NCI-H345 treated with DMSO at 0.1 percent for 48 hours (cell line): ENCODE results near the gene TMA7.
"Not testable (repeated sequence)": the region's sequence is repeated elsewhere in the genome, so short reads cannot be mapped to it uniquely, and the experiment has no call there.

Experiments used
- DNase-seq: peaks from one replicate; lab custom pipeline; 2025; ENCODE audit not compliant: unreplicated experiment; lab: John Stamatoyannopoulos, UW

Gene TMA7

GRCh38 chr3:48435774-48436476 lies 4.1 kb upstream of the TMA7 start:
- peak; percentile 60 for DNase-seq

- DNase-seq, result no peak
Observed at GRCh38 chr3:48436477-48436787, 3.6 kb upstream of the TMA7 start.

DNA sequence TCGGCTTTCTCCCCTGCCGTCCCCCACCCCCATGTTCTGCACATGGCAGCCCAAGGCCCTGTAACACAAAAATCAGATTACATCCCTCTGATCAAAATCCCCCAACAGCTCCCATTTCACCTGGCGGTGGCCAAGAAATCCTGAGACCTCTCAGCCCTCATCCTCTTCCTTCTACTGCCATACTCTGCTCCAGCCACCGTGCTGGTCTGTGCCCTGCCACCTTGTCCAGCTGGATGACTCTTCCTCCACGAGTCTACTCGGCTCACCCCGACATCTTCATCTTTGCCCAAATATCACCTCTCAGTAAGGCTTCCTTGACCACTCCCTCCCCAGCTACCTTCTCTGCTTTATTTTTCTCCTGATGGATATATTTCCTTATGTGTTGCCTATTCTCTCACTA lies 3.2 kb upstream of the TMA7 start:
- DNase-seq, result no peak

- no peak for DNase-seq
Observed at GRCh38 chr3:48437812-48438211, 2.2 kb upstream of the TMA7 start.

DNA sequence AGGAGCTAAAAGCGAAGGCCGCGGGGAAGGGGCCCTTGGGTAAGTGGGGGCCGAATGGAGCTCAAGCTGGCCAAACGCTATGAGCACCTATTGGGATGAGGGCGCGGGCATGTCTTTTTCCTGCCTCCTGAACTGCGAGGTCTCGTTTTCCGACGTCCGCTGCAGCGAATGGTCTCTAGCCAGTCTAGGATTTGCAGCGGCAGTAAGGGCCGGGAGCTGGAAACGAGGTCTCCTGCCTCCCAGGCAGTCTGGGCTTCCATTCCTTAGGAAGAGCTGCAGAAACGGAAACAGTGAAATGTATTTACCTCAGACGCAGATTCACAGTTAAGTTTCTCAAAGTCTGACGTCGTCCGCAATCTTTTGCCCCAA lies 517 bp downstream of the TMA7 start:
- DNase-seq, result no peak

- DNase-seq, result no peak
Observed at GRCh38 chr3:48441940-48442339, 1.9 kb downstream of the TMA7 start.

GRCh38 chr3:48445277-48445882 lies 5.3 kb downstream of the TMA7 start:
- no peak for DNase-seq

DNA sequence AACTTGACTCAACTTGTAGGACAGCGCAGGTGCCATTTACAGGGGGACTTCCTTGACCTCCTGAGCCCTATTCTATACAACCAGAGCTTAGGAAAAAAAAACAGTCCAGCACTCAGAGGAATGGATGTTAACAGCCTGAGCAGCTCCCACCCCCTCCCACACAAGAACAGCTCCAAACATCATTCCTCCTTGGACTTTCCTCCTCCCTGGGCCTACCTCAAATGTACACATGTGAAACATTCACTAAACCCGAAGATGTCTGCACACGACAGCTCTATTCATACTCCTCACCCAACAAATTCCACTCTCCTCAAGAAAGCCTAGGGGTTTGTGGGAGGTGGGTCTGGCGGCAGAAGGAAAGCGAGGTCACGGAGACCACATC lies 6.0 kb downstream of the TMA7 start:
- DNase-seq, result no peak

DNA sequence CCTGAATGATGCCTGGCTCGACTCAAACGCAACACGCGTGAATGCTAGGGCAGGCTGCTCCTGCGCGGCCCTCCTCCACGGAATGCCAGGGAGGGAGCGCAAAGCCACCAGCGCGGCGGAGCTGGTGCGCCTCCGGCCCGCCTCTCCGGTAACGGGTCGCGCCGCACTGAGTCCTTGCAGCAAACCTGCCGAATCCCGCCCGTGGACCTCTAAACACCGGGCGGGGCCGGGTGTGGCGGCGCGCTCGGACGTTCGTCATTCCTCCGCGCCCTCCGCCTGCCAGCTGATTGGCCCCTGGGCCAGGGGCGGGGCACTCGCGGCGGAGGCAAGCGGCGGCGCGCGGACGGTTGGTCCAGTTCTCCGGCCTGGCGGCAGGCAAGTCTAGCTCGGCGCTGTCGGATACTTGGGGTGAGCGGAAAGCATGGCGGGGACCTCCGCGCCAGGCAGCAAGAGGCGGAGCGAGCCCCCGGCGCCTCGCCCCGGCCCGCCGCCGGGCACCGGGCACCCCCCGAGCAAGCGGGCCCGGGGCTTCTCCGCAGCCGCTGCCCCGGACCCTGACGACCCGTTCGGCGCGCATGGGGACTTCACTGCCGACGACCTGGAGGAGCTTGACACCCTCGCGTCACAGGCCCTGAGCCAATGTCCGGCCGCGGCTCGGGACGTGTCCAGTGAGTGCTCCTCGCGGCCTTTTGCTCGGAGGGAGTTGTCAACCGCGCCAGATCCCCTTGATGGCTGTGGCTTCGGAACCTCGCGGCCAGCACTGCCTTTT lies 6.6 kb downstream of the TMA7 start, which contains the start of gene ATRIP:
Gene ATRIP (plus strand): TSS at position 313 of the 769 bp plus-strand sequence. CDS start 109 bp downstream, at position 422.
- peak; percentile 48 for DNase-seq

DNA sequence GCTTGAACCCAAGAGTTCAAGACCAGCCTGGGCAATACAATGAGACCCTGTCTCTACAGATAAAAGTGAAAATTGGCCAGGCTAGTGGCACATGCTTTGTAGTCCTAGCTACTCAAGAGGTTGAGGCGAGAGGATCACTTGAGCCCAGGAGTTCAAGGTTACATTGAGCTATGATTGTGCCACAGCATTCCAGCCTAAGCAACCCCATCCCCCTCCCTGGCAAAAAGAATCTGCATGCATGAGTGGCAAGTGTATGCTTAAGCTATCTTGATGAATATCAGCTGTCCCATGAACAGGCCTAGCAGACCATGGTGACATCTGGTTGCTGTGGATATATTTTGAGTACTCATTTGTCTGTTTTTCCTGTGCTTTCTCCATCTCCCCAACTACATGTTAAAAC lies 11.2 kb downstream of the TMA7 start:
- no peak for DNase-seq

DNA sequence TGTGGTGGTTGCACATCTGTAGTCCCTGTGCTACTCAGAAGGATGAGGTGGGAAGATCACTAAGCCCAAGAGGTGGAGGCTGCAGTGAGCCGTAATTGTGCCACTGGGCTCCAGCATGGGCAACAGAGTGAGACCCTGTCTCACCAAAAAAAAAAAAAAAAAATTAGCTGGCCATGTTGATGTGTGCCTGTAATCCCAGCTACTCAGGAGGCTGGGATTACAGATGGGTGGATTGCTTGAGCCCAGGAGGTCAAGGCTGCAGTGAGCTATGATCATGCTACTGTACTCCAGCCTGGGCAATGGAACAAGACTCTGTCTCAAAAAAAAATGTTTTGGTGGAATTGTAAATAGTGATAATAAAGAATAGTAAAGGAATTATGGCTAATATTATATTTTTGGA lies 16.4 kb downstream of the TMA7 start:
- DNase-seq, result no peak

GRCh38 chr3:48459331-48459730 lies 19.3 kb downstream of the TMA7 start:
- no peak for DNase-seq

DNA sequence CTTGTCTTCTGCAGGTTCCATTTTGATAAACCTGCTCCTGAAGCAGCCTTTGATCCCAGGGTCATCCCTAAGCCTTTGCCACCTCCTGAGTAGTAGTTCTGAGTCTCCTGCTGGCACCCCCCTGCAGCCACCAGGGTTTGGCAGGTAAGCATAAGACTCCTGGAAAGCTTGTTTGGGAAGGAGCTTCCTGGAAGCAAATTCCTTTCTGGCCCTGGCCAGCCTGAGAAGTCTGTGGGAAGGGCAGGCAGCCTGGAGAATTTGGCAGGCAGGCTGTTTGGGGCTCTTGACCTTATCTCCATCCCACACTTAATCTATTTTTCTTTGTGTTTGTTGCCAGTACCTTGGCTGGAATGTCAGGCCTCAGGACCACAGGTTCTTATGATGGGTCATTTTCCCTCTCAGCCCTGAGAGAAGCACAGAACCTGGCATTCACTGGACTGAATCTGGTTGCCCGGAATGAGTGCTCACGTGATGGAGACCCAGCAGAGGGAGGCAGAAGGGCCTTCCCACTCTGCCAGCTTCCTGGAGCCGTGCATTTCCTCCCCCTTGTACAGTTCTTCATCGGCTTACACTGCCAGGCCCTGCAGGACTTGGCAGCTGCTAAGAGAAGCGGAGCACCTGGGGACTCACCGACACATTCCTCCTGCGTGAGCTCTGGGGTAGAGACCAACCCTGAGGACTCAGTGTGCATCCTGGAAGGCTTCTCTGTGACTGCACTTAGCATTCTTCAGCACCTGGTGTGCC lies 19.9 kb downstream of the TMA7 start:
- DNase-seq, result no peak

- DNase-seq, result no peak
Observed at GRCh38 chr3:48460517-48460902, 20.5 kb downstream of the TMA7 start.

DNA sequence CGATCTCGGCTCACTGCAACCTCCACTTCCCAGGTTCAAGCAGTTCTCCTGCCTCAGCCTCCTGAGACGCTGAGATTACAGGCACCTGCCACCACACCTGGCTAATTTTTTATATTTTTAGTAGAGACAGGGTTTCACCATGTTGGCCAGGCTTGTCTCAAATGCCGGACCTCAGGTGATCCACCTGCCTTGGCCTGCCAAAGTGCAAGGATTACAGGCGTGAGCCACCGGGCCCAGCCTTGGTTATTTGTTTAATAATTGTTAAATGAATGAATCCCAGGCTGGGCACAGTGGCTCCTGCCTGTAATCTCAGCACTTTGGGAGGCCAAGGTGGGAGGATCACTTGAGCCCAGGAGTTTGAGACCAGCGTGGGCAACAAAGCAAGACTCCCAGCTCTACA lies 21.7 kb downstream of the TMA7 start:
- not testable (repeated sequence) for DNase-seq

DNA sequence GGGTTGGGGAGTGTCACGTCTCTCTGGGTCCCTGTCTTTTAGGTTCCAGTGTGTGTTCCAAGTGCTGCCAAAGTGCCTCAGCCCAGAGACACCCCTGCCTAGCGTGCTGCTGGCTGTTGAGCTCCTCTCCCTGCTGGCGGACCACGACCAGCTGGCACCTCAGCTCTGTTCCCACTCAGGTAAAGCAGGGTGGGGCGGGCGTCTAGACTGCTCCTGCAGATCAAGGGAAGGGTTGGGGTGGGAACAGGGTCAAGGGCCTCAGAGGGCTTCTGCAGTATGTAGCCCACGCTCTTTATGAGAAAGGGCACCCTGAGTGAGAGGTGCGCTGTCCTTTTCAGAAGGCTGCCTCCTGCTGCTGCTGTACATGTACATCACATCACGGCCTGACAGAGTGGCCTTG lies 23.6 kb downstream of the TMA7 start:
- DNase-seq, result no peak

- no peak for DNase-seq
Observed at GRCh38 chr3:48464713-48465221, 24.7 kb downstream of the TMA7 start.

DNA sequence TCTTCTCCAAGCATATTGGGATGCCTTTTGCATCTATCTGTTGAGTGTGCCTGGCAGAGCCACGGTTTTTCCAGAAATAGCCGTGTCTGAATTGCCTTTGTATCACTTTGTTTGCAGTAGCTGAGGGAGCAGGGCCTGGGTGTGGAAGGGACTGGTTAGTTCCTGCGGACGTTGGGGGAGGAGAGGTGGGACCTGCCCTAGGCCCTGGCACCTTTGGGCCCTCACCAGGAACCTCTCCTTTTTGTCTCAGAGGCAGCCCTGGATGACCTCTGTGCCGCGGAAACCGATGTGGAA lies 25.1 kb downstream of the TMA7 start:
- no peak for DNase-seq

GRCh38 chr3:48465531-48466378 lies 25.7 kb downstream of the TMA7 start:
- no peak for DNase-seq

DNA sequence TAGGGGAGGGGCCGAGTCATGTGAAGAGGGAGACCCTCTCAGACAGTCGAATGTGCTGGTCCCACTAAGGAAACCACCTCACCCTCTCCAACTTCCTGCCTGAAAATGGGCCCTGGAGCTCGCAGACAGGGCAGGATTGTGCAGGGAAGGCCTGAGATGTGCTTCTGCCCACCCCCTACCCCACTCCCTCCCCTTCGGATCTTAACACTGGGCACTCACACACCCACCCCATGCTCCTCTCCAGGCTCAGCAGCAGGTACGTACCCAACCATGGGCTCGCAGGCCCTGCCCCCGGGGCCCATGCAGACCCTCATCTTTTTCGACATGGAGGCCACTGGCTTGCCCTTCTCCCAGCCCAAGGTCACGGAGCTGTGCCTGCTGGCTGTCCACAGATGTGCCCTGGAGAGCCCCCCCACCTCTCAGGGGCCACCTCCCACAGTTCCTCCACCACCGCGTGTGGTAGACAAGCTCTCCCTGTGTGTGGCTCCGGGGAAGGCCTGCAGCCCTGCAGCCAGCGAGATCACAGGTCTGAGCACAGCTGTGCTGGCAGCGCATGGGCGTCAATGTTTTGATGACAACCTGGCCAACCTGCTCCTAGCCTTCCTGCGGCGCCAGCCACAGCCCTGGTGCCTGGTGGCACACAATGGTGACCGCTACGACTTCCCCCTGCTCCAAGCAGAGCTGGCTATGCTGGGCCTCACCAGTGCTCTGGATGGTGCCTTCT lies 26.5 kb downstream of the TMA7 start:
- no peak for DNase-seq
